ENCODE data around the gene NCOA5. TPM values are rescaled to one million over a fixed set of nuclear protein-coding genes. Genes with fewer than 3 reads are reported as not detected.

NCOA5 gene
- total RNA-seq, 1 experiment from 2014 or later = 52.5 TPM

DNA sequence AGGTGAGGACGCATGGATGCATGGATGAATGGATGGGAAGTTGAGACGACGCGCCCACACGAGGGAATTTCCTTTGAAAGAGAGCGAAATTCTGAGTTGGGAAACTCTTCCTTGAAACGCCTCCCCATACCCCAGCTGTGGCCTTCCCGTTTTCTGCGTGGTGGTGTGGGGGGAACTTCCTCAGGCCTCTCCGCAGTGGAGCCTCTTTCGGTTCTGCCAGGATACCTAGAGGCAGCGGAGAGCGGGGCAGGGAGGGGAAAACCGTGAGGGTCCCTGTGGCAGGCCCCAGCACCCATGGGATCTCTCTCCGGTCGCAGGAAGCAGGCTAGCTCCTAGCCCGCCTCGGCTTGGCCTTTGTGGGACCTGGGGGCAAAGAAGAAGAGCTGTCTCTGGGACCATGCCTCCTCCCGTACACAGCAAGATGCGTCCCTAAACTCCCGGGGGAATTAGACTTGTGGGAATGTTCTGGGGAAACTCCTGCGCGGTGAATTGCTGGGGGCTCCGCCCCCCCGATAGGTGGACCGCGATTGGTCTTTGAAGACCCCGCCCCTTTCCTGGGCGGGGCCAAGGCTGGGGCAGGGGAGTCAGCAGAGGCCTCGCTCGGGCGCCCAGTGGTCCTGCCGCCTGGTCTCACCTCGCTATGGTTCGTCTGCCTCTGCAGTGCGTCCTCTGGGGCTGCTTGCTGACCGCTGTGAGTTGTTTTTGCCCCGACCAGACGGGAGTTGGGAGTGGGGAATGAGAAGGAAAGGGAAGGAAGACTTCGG is 28.1 kb upstream of the NCOA5 start, which contains the start of gene CD40:
Gene CD40 (plus strand): TSS at position 611 of the 764 bp plus-strand sequence. CDS start 30 bp downstream, at position 641.
- no peak within 1 kb of the TSS for H3K4me3 Mint-ChIP-seq (ENCODE audit: unreplicated experiment)
- no peak within 1 kb of the TSS for H3K27ac Mint-ChIP-seq (ENCODE audit: unreplicated experiment)
- no peaks in the 10 kb centered on the region for H3K36me3 Mint-ChIP-seq (ENCODE audit: insufficient read depth, unreplicated experiment)
- peaks cover 1% of the 10 kb centered on the region; the same call in 1 of the 2 replicates for H3K27me3 ChIP-seq (replicated peaks; ENCODE audit: control insufficient read depth, insufficient read depth, low read length)
- intact Hi-C loops (cut with micrococcal nuclease; ENCODE audit: unreplicated experiment) = no loop called here
- TF ChIP-seq, protein P1, sequence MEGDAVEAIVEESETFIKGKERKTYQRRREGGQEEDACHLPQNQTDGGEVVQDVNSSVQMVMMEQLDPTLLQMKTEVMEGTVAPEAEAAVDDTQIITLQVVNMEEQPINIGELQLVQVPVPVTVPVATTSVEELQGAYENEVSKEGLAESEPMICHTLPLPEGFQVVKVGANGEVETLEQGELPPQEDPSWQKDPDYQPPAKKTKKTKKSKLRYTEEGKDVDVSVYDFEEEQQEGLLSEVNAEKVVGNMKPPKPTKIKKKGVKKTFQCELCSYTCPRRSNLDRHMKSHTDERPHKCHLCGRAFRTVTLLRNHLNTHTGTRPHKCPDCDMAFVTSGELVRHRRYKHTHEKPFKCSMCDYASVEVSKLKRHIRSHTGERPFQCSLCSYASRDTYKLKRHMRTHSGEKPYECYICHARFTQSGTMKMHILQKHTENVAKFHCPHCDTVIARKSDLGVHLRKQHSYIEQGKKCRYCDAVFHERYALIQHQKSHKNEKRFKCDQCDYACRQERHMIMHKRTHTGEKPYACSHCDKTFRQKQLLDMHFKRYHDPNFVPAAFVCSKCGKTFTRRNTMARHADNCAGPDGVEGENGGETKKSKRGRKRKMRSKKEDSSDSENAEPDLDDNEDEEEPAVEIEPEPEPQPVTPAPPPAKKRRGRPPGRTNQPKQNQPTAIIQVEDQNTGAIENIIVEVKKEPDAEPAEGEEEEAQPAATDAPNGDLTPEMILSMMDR (IDR thresholded peaks at IDR 0.05; ENCODE audit: insufficient read depth in 1 of 2, low read depth in 1 of 2, low read length in 1 of 2, severe bottlenecking in 1 of 2, unreplicated experiment in 1 of 2) = no peak
- H3K4me3 ChIP-seq (ENCODE audit: low read depth, low read length) = no peak within 1 kb of the TSS
- peaks cover 31% of the 10 kb centered on the region for H3K27me3 Mint-ChIP-seq (ENCODE audit: insufficient read depth, unreplicated experiment)
- H3K36me3 ChIP-seq (ENCODE audit: control insufficient read depth, insufficient read depth, low read length) = no peaks in the 10 kb centered on the region
- H3K9me3 ChIP-seq = 0 out of 2 replicates have a peak, but pooled peaks cover 3% of the 10 kb centered on the region
- no peaks in the 10 kb centered on the region for H3K9me3 Mint-ChIP-seq (ENCODE audit: unreplicated experiment)
- ChIA-PET POLR2A (no interaction called here), CTCF (interaction anchor here (2.0 kb wide), 1 partner anchor 10 kb away, joined by 6 read pairs; no protein-coding TSS in a partner anchor)
- no peaks in the 10 kb centered on the region for H3K4me1 Mint-ChIP-seq (ENCODE audit: low read depth, unreplicated experiment)
- BruUV-seq (replicated peaks) = no TSS peak
- no peaks in the 10 kb centered on the region for H3K4me1 ChIP-seq
- peak in 1 of 2 experiments; percentile 57 for DNase-seq

DNA sequence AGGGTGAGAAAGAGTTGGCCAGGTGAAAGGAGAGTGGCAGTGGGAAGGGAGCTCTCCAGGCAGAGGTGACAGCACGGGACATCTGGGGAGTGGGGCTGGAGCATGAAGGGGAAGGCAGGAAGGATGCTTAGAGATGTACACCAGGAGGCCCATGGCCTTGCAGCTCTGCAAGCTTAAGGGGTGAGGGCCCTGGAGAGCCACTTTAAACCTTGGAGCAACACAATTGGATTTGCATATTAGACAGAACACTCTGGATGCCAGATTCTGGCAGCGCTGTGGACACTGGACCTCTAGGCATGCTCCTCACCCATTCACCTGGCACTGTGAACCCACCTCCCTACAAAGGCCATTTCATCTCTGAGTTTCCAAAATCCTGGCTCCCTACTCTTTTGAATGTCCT is 24.7 kb upstream of the NCOA5 start:
- Histone ChIP-seq H3K4me1 (no peaks in the 10 kb centered on the region), H3K36me3 (ENCODE audit: control insufficient read depth, insufficient read depth, low read length) (no peaks in the 10 kb centered on the region), H3K27me3 (replicated peaks; ENCODE audit: control insufficient read depth, insufficient read depth, low read length) (peaks cover 3% of the 10 kb centered on the region; the same call in 1 of the 2 replicates), H3K9me3 (0 out of 2 replicates have a peak, but pooled peaks cover 3% of the 10 kb centered on the region), H3K4me3 (ENCODE audit: low read depth, low read length) (no peak overlapping the region)
- no peaks in the 10 kb centered on the region for H3K4me1 Mint-ChIP-seq (ENCODE audit: low read depth, unreplicated experiment)
- no peak overlapping the region for H3K4me3 Mint-ChIP-seq (ENCODE audit: unreplicated experiment)
- H3K27ac Mint-ChIP-seq (ENCODE audit: unreplicated experiment) = no peak overlapping the region
- no peaks in the 10 kb centered on the region for H3K9me3 Mint-ChIP-seq (ENCODE audit: unreplicated experiment)
- intact Hi-C loops (cut with micrococcal nuclease; ENCODE audit: unreplicated experiment) = no loop called here
- peaks cover 34% of the 10 kb centered on the region for H3K27me3 Mint-ChIP-seq (ENCODE audit: insufficient read depth, unreplicated experiment)
- BruUV-seq (replicated peaks) = no TSS peak
- CTCF ChIA-PET = no interaction called here
- TF ChIP-seq, protein P1 (IDR thresholded peaks at IDR 0.05; ENCODE audit: insufficient read depth in 1 of 2, low read depth in 1 of 2, low read length in 1 of 2, severe bottlenecking in 1 of 2, unreplicated experiment in 1 of 2) = no peak
- POLR2A ChIA-PET = no interaction called here
- DNase-seq = peak in 1 of 2 experiments; percentile 36
- no peaks in the 10 kb centered on the region for H3K36me3 Mint-ChIP-seq (ENCODE audit: insufficient read depth, unreplicated experiment)

DNA sequence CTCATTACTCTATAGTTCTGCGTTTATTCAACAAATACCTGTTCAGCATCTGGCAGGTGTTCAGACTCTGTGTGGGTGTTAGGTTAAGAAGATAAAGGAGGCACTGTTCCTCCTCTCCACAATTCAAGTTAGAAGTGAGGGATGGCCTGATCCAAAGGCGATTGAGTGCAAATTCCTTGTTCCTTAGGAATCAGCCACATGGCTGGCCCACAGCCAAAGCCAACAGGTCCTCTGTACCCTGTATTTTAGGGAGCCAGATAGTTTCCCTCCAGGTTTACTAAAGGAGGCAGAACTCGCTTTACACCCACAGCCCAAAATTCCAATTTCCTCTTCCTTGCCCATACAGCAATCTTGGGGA is 23.3 kb upstream of the NCOA5 start:
- Histone ChIP-seq H3K4me1 (no peaks in the 10 kb centered on the region), H3K36me3 (ENCODE audit: control insufficient read depth, insufficient read depth, low read length) (no peaks in the 10 kb centered on the region), H3K9me3 (0 out of 2 replicates have a peak, but pooled peaks cover 3% of the 10 kb centered on the region), H3K4me3 (ENCODE audit: low read depth, low read length) (no peak overlapping the region), H3K27me3 (replicated peaks; ENCODE audit: control insufficient read depth, insufficient read depth, low read length) (peaks cover 3% of the 10 kb centered on the region; the same call in 1 of the 2 replicates)
- Mint-ChIP-seq H3K27ac (ENCODE audit: unreplicated experiment) (no peak overlapping the region), H3K4me1 (ENCODE audit: low read depth, unreplicated experiment) (no peaks in the 10 kb centered on the region), H3K4me3 (ENCODE audit: unreplicated experiment) (no peak overlapping the region), H3K27me3 (ENCODE audit: insufficient read depth, unreplicated experiment) (peaks cover 39% of the 10 kb centered on the region), H3K36me3 (ENCODE audit: insufficient read depth, unreplicated experiment) (no peaks in the 10 kb centered on the region), H3K9me3 (ENCODE audit: unreplicated experiment) (no peaks in the 10 kb centered on the region)
- intact Hi-C loops (cut with micrococcal nuclease; ENCODE audit: unreplicated experiment) = no loop called here
- no TSS peak for BruUV-seq (replicated peaks)
- ChIA-PET POLR2A (no interaction called here), CTCF (no interaction called here)
- peak in 1 of 2 experiments; percentile 22 for DNase-seq
- TF ChIP-seq, protein P1 (IDR thresholded peaks at IDR 0.05; ENCODE audit: insufficient read depth in 1 of 2, low read depth in 1 of 2, low read length in 1 of 2, severe bottlenecking in 1 of 2, unreplicated experiment in 1 of 2) = no peak

All from Caco-2 (cell line).